HepG2 (cell line): ENCODE data around the gene TNFRSF1B. TPM values are rescaled to one million over a fixed set of nuclear protein-coding genes. Genes with fewer than 3 reads are reported as not detected.

Experiments used
- ELK4 ChIP-seq: sonication (generic); formaldehyde crosslinking; IDR thresholded peaks from 2 replicates; pipeline ENCODE4 v1.9.0; 2021; ENCODE audit warnings: missing genetic modification reagents, borderline replicate concordance
- HNF4G ChIP-seq, 2 experiments: sonication (generic) in 1 of 2; formaldehyde crosslinking in 1 of 2; IDR thresholded peaks; 2 replicates each; pipeline versions ENCODE4 v1.4.0 to v1.6.1; 2011 to 2020; ENCODE audit warnings: borderline replicate concordance in 2 of 2, low read depth in 2 of 2, mild to moderate bottlenecking in 2 of 2, low read length in 1 of 2, missing genetic modification reagents in 1 of 2, moderate library complexity in 1 of 2
- NR2C2 ChIP-seq: sonication (generic); formaldehyde crosslinking; IDR thresholded peaks from 2 replicates; pipeline ENCODE4 v1.4.0; 2020; ENCODE audit warnings: missing genetic modification reagents, mild to moderate bottlenecking, moderate library complexity, borderline replicate concordance
- PBX3 ChIP-seq: sonication (generic); formaldehyde crosslinking; IDR thresholded peaks from 2 replicates; pipeline ENCODE4 v1.8.1; 2023; ENCODE audit warnings: missing genetic modification reagents, inconsistent platforms, borderline replicate concordance
- PRDM10 ChIP-seq: sonication (generic); formaldehyde crosslinking; IDR thresholded peaks from 2 replicates; pipeline ENCODE4 v1.4.0; 2020; ENCODE audit warnings: low read depth, missing genetic modification reagents
- TP53 ChIP-seq: sonication (generic); formaldehyde crosslinking; conservative IDR thresholded peaks from 2 replicates; pipeline ENCODE4 v1.4.0; 2020; ENCODE audit warnings: missing genetic modification reagents
- polyA plus RNA-seq, 8 experiments: library from polyadenylated mRNA; depleted of rRNA in 3 of 8; stranded (reverse) in 7 of 8; unstranded in 1 of 8; fragments of >200 nt; fragmentation: Illumina TruSeq in 4 of 8; extraction: Trizol in 4 of 8; gene quantifications; 2 replicates each; pipeline versions ENCODE4 v1.2.1 to v1.2.3, GENCODE V29; 2011 to 2016; ENCODE audit warnings: low read depth in 4 of 8, missing spikeins in 1 of 8, mixed read lengths in 1 of 8; ENCODE audit not compliant: insufficient read depth in 1 of 8
- total RNA-seq, 5 experiments: library from RNA; depleted of rRNA; stranded (reverse); fragments of >200 nt; fragmentation: Illumina TruSeq; extraction: Trizol; gene quantifications; 2 replicates each; pipeline ENCODE4 v1.2.3, GENCODE V29; 2016; ENCODE audit warnings: low read depth in 1 of 5

The TNFRSF1B gene
- total and polyA plus RNA-seq, 2 of the 13 experiments (the other 11 are each of a cell fraction or from before 2014, with no cell fraction given) = 0.04 to 0.11 TPM

- TF ChIP-seq ELK4 (CRISPR knock-in tag) (no peak), HNF4G (IDR thresholded peaks at IDR 0.05; ENCODE audit: borderline replicate concordance, low read depth, low read length) (no peak), HNF4G (CRISPR knock-in tag; IDR thresholded peaks at IDR 0.05; ENCODE audit: borderline replicate concordance, low read depth) (no peak), NR2C2 (CRISPR knock-in tag) (no peak), TP53 (CRISPR knock-in tag) (no peak), PRDM10 (CRISPR knock-in tag) (no peak), PBX3 (CRISPR knock-in tag) (no peak)
Observed at GRCh38 chr1:12195416-12195815, 28.6 kb downstream of the TNFRSF1B start (continued).
